DMS114 treated with DMSO at 0.1 percent for 48 hours (cell line): ENCODE data around the gene POLA2.

ENCODE experiments used
- DNase-seq: peaks from one replicate; lab custom pipeline; 2025; ENCODE audit not compliant: unreplicated experiment; lab: John Stamatoyannopoulos, UW

The POLA2 gene

GRCh38 chr11:65307298-65308229, 45.8 kb downstream of the POLA2 start:
- no peak for DNase-seq

- no peak for DNase-seq
These were observed 46.6 kb downstream of the POLA2 start for GRCh38 chr11:65308281-65308891.

- no peak for DNase-seq
These were observed 47.2 kb downstream of the POLA2 start for GRCh38 chr11:65309006-65309405.

- DNase-seq = no peak
These were observed 48.5 kb downstream of the POLA2 start for GRCh38 chr11:65310215-65310614.

GRCh38 chr11:65310736-65311135, 49.0 kb downstream of the POLA2 start:
- no peak for DNase-seq

- DNase-seq = no peak
These were observed 49.5 kb downstream of the POLA2 start for GRCh38 chr11:65311170-65311678.

GRCh38 chr11:65314501-65315203, 52.9 kb downstream of the POLA2 start, which contains the start of gene CDC42EP2:
CDC42EP2 (plus strand) TSS chr11:65314866; CDS start chr11:65320899, 6,033 bp downstream.
- peak; percentile 51 for DNase-seq

GRCh38 chr11:65315204-65315865, 53.6 kb downstream of the POLA2 start:
- peak; percentile 55 for DNase-seq

- DNase-seq = no peak
These were observed 54.1 kb downstream of the POLA2 start for GRCh38 chr11:65315866-65316226.

GRCh38 chr11:65316227-65317024, 54.7 kb downstream of the POLA2 start:
- no peak for DNase-seq

GRCh38 chr11:65317025-65317786, 55.4 kb downstream of the POLA2 start:
- DNase-seq = peak; percentile 25

- no peak for DNase-seq
These were observed 58.8 kb downstream of the POLA2 start for GRCh38 chr11:65320386-65321075.

GRCh38 chr11:65321076-65321475, 59.3 kb downstream of the POLA2 start:
- no peak for DNase-seq

GRCh38 chr11:65321828-65322485, 60.2 kb downstream of the POLA2 start:
- no peak for DNase-seq

- DNase-seq = no peak
These were observed 62.1 kb downstream of the POLA2 start for GRCh38 chr11:65323813-65324212.

- DNase-seq = no peak
These were observed 63.7 kb downstream of the POLA2 start for GRCh38 chr11:65325435-65325834.

- DNase-seq = no peak
These were observed 65.3 kb downstream of the POLA2 start for GRCh38 chr11:65327021-65327420.

- no peak for DNase-seq
These were observed 67.7 kb downstream of the POLA2 start for GRCh38 chr11:65329478-65329877.
